ENCODE results near the gene SH3GL3.

Gene SH3GL3

DNA sequence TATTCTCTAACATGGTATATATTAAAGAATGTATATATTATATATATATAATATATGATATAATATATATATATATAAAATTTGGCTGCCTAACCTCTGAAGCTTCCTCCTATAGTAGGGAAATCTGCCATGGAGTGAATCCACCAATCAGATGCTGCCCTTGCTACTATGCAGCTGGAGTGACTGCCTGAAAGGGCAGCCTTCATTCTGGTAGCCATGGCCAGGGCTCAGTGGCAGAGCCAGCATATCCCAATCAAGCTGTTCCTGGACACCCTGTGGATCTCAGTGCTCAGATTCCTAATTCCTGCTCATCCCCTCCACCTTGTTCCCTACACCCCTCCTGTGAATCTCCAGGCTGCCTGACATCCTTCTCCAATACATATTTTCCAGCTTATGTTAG is 2.2 kb upstream of the SH3GL3 start:
- H3K36me3 Mint-ChIP-seq (ENCODE audit: low read depth) = no peaks in the 10 kb centered on the region
- no peak overlapping the region for H3K4me3 Mint-ChIP-seq
- no peak overlapping the region for H3K27ac Mint-ChIP-seq
- H3K9me3 Mint-ChIP-seq = no peaks in the 10 kb centered on the region
- H3K27me3 Mint-ChIP-seq = peaks cover 44% of the 10 kb centered on the region
- H3K4me1 Mint-ChIP-seq (ENCODE audit: low read depth) = peaks cover 12% of the 10 kb centered on the region

DNA sequence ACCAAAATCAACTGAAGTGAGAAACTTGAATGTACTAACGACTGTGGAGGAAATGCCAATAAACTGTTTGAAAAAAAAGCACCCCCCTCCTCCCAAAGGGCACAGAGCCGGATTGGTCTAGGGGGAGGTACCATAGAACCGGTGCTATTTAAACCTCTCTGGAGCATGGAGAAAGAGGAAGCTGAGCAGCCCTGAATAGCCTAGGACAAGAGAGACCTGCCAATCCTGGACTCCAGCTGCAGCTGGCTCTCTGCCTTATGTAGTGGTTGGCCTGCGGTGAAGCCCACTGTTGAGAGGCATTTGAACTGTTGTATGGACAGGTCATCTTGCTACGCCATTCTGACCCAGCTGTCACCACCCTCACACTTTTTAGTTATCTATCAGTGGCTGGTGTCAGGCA is 1.5 kb upstream of the SH3GL3 start:
- H3K4me1 Mint-ChIP-seq (ENCODE audit: low read depth) = peaks cover 12% of the 10 kb centered on the region
- no peaks in the 10 kb centered on the region for H3K9me3 Mint-ChIP-seq
- no peak overlapping the region for H3K27ac Mint-ChIP-seq
- no peaks in the 10 kb centered on the region for H3K36me3 Mint-ChIP-seq (ENCODE audit: low read depth)
- H3K4me3 Mint-ChIP-seq = no peak overlapping the region
- peaks cover 45% of the 10 kb centered on the region for H3K27me3 Mint-ChIP-seq

DNA sequence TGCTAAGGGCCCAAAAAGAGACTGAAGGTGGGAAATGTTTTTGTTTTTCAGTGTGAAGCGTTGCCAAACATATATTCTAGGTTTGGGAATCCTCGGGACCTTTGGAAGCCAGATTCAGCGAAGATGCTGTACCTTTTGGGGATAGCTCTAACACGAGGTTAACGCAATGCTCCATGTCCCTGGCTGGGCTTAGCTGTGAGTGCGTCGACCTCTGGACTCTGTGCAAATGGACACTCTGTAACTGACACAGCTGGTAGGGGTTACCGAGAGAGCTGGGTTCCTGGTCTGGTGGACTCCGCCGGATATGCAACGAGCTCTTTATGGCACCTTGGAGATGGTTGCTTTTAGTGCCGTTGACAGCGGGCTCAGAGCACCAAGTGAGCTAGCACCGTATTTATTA is 724 bp upstream of the SH3GL3 start:
- H3K27ac Mint-ChIP-seq = no peak overlapping the region
- no peaks in the 10 kb centered on the region for H3K36me3 Mint-ChIP-seq (ENCODE audit: low read depth)
- H3K27me3 Mint-ChIP-seq = peaks cover 45% of the 10 kb centered on the region
- H3K4me3 Mint-ChIP-seq = no peak overlapping the region
- no peaks in the 10 kb centered on the region for H3K9me3 Mint-ChIP-seq
- peaks cover 12% of the 10 kb centered on the region for H3K4me1 Mint-ChIP-seq (ENCODE audit: low read depth)

DNA sequence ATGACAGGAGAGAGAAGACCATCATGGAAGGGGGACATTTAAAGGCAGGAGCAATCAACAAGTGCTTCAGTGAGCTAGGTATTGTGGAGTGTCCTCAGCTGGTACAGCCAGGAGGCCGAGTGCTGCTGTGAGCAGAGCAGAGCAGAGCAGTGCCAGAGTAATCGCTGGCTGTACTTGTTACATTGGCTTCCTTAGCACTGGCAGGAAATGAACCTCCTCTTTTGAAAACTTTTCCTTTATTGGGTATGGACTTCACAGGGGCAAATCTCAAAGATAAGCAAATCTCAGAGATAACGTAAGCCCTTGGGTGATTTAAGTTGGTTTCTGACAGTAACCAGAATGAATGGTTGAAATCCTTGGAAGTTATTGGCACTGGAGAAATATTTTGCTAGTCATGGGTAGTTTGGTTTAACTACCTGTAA is 2.1 kb downstream of the SH3GL3 start:
- Mint-ChIP-seq H3K27me3 (peaks cover 45% of the 10 kb centered on the region), H3K36me3 (ENCODE audit: low read depth) (no peaks in the 10 kb centered on the region), H3K27ac (no peak overlapping the region), H3K4me1 (ENCODE audit: low read depth) (peaks cover 12% of the 10 kb centered on the region), H3K9me3 (no peaks in the 10 kb centered on the region), H3K4me3 (no peak overlapping the region)

DNA sequence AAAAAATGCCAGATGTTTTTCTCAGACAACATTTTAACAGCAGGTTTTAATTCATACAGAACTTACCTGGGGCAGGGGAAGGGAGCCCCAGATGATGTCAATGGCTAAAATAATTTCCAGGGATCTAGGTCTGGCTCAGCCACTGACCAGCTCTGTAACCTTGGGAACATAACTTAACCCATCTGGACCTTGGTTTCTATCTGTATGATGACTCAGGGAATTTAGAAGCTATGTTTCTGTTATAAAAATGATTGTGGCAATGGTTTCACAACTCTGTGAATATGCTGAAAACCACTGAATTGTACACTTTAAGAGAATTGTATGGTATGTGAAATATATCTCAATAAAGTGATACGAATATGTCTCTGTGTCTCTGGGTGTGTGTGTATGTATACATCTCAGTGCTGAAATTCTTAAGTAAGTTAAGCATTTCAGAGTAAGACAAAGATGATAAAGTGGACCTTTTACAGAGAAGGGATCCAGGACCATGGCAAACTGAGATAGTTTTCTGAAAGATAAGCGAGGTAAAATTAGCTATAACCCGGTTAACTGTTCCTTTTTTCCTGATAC is 2.9 kb downstream of the SH3GL3 start:
- Mint-ChIP-seq H3K9me3 (no peaks in the 10 kb centered on the region), H3K27me3 (peaks cover 45% of the 10 kb centered on the region), H3K4me3 (no peak overlapping the region), H3K4me1 (ENCODE audit: low read depth) (peaks cover 12% of the 10 kb centered on the region), H3K27ac (no peak overlapping the region), H3K36me3 (ENCODE audit: low read depth) (no peaks in the 10 kb centered on the region)

DNA sequence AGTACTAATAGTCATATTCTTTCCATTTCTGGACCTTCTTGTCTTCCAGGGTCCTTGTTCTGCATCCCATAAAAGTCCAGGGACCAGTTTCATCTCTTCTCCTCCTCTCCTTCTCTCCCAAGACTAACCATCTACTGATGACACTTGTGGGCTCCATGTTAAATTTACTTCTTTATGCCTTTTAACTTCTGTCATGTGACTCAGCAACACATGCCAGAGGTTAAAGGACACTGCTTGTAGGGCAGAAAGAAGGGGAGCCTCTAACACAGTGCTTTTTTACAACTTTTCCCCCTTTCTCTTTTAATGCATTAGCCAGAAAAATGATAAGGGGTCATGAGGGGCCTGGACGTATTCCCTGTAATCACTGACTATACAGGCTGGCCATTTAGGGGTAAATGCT is 10.0 kb downstream of the SH3GL3 start:
- Mint-ChIP-seq H3K4me3 (no peak overlapping the region), H3K4me1 (ENCODE audit: low read depth) (no peaks in the 10 kb centered on the region), H3K27ac (no peak overlapping the region), H3K9me3 (no peaks in the 10 kb centered on the region), H3K36me3 (ENCODE audit: low read depth) (no peaks in the 10 kb centered on the region), H3K27me3 (peaks cover 3% of the 10 kb centered on the region)

DNA sequence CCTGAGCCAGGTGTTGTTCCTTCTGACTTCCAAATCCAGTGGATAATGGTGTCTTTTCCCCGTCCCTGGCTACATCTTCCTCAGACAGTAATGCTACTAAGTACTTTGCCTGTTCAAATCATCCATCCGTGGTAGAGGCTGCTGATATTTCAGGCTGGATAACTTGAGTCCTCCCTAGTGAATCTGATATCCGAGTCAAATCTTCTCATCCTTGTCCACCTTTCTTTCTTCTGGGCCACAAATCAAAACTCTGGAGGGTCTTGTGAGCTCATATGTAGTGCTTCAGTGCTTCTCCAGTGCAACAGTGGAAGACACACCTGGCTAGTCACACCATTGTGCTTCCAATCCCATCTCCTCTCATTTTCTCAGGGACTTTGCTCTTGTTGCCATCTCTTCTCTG is 11.2 kb downstream of the SH3GL3 start:
- peaks cover 7% of the 10 kb centered on the region for H3K27me3 Mint-ChIP-seq
- no peaks in the 10 kb centered on the region for H3K4me1 Mint-ChIP-seq (ENCODE audit: low read depth)
- no peaks in the 10 kb centered on the region for H3K36me3 Mint-ChIP-seq (ENCODE audit: low read depth)
- no peaks in the 10 kb centered on the region for H3K9me3 Mint-ChIP-seq
- H3K4me3 Mint-ChIP-seq = no peak overlapping the region
- no peak overlapping the region for H3K27ac Mint-ChIP-seq

DNA sequence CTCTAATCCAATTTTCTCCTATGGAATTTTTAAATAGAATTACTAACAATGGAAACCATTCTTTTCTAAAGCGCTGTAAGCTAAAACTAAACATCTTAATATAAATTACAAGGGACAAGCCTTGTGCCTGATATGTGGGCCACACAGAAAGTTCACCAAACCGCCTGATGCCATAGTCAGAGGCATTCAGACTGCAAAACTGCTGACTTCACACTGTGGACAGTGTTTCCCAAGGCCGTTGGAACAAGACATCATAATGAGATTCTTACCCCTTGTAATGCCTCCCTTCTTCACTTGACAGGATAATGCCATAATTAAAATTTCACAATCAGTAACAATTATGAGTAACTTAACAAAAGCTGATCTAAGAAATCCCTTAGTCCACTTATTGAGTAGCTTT is 14.9 kb downstream of the SH3GL3 start:
- Mint-ChIP-seq H3K4me1 (ENCODE audit: low read depth) (no peaks in the 10 kb centered on the region), H3K4me3 (no peak overlapping the region), H3K27ac (no peak overlapping the region), H3K27me3 (peaks cover 12% of the 10 kb centered on the region), H3K9me3 (no peaks in the 10 kb centered on the region), H3K36me3 (ENCODE audit: low read depth) (no peaks in the 10 kb centered on the region)

DNA sequence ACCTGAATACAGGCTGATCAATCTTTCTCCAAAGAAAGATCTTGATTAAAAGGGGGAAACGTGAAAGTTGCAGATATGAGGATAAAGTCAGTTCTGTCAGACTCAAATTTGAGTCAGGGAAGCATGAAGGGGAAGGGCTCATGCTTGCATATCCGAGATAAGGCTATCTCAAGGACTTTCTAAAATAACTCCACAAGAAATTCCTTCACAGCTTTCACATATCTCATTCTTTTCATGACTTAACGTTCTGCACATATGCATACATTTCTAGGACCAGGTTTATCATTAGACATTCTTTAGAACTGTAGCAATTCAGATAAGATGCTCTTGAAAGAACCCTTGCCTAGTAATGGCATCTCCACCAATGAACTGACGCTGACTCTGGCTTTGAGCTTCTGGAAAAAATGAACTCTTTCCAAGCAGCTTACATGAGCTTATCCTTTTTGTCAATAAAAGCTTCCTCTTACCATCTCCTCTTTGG is 15.9 kb downstream of the SH3GL3 start:
- Mint-ChIP-seq H3K9me3 (no peaks in the 10 kb centered on the region), H3K4me1 (ENCODE audit: low read depth) (no peaks in the 10 kb centered on the region), H3K36me3 (ENCODE audit: low read depth) (no peaks in the 10 kb centered on the region), H3K27ac (no peak overlapping the region), H3K27me3 (peaks cover 15% of the 10 kb centered on the region), H3K4me3 (no peak overlapping the region)

DNA sequence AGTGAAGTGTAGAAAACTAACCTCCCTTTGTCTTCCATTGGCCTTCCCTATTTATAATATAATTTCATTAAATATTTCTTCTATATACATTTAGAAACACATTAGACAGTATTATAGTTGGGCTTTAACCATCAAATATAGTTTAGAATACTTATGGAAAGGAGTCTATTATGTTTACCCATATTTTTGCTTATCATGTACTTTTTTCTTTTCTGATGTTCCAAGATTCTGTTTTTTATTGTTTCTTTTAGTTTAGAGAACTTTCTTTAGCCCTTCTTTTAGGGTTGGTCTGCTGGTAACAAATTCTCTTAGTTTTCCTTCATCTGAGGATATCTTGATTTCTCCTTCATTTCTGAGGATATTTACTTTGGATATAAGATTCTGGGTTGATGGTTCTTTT is 23.7 kb downstream of the SH3GL3 start:
- H3K4me1 Mint-ChIP-seq (ENCODE audit: low read depth) = no peaks in the 10 kb centered on the region

DNA sequence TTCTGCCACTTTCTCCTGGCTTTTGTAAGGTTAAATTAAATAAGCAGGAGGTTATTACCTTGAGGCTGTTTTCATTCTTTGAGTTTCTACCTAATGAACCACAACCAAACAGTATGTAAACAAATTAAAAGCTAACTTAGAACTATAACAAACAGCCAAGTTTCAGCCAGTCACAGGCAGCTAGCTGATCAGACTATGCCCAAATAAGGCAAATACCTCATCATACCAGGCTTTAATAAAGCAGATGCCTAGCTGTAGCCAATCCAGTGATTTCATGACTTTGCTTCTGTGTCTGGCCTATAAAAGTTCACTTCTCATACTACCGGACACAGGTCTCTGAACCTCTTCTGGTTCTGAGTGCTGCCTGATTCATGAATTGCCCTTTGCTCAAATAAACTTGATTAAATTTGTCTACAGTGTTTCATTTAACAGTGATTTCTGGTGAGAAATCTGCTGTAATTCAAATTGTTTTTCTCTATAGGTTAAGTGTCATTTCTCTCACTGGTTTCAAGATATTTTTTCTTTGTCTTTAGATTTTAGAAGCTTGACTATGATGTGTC is 24.2 kb downstream of the SH3GL3 start:
- Mint-ChIP-seq H3K27ac (no peak overlapping the region), H3K4me3 (no peak overlapping the region), H3K9me3 (peaks cover 7% of the 10 kb centered on the region), H3K36me3 (ENCODE audit: low read depth) (no peaks in the 10 kb centered on the region), H3K27me3 (peaks cover 18% of the 10 kb centered on the region), H3K4me1 (ENCODE audit: low read depth) (no peaks in the 10 kb centered on the region)

More for the DNA sequence above, 23.7 kb downstream of the SH3GL3 start:
- Mint-ChIP-seq H3K4me3 (no peak overlapping the region), H3K27ac (no peak overlapping the region), H3K27me3 (peaks cover 18% of the 10 kb centered on the region), H3K9me3 (peaks cover 7% of the 10 kb centered on the region), H3K36me3 (ENCODE audit: low read depth) (no peaks in the 10 kb centered on the region)

DNA sequence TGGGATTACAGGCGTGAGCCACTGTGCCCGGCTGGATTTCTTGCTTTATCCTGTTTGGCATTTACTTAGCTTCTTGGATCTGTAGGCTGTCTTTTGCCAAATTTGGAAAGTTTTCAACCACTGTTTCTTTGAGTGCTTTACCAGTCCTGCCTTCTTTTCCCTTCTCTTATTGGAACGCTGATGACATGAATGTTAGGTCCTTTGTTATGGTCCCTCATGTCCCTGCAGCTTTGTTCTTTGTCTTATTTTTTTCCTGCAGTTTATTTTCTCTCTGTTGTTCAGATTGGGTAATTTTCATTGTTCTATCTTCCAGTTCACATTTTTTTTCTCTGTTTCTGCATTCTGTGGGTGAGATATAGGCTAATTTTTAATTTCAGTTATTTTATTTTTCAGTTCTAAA is 25.0 kb downstream of the SH3GL3 start:
- Mint-ChIP-seq H3K36me3 (ENCODE audit: low read depth) (no peaks in the 10 kb centered on the region), H3K9me3 (peaks cover 7% of the 10 kb centered on the region), H3K4me3 (no peak overlapping the region), H3K27ac (no peak overlapping the region), H3K4me1 (ENCODE audit: low read depth) (no peaks in the 10 kb centered on the region), H3K27me3 (peaks cover 17% of the 10 kb centered on the region)

DNA sequence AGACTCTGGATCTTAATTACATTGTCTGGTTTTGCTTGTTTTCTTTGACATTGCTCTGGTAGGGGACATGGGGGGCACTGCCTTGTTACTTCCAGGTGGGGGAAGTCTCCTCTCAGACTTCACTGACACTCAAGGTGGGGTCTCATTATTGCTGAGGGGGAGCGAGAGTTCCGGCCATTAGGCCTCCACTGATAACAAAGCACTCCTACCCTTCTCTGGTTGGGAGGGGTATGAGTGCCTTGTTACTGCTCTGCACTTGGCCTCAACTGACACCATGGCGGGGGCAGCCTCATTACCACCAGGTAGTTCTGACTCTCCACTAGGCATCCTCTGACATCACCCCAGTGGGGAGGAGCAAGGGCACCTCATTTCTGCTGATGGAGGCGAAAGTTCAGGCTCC is 25.7 kb downstream of the SH3GL3 start:
- peaks cover 15% of the 10 kb centered on the region for H3K27me3 Mint-ChIP-seq
- no peaks in the 10 kb centered on the region for H3K4me1 Mint-ChIP-seq (ENCODE audit: low read depth)
- no peak overlapping the region for H3K27ac Mint-ChIP-seq
- peaks cover 7% of the 10 kb centered on the region for H3K9me3 Mint-ChIP-seq
- H3K4me3 Mint-ChIP-seq = no peak overlapping the region
- no peaks in the 10 kb centered on the region for H3K36me3 Mint-ChIP-seq (ENCODE audit: low read depth)

DNA sequence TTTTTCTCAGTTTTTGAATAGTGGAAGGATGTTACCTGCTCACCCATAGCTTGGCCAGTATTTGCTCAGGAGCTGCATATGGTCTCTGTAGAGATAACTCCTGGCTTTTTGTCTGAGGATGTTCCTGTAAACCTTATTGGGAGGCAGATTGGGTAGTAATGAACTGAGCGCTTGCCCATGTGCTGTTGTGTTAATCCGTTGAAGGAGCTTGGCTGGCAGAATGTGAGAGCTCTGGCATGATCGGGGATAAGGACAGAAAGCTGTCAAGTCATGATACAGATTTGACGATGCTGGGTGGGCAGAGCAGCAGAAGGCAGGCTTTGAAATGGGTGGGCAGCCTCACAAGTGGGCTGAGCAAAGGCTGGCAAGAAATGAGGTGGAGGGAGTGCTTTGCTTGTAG is 27.4 kb downstream of the SH3GL3 start:
- no peaks in the 10 kb centered on the region for H3K36me3 Mint-ChIP-seq (ENCODE audit: low read depth)
- H3K9me3 Mint-ChIP-seq = peaks cover 4% of the 10 kb centered on the region
- H3K4me3 Mint-ChIP-seq = no peak overlapping the region
- H3K27ac Mint-ChIP-seq = no peak overlapping the region
- peaks cover 11% of the 10 kb centered on the region for H3K27me3 Mint-ChIP-seq
- no peaks in the 10 kb centered on the region for H3K4me1 Mint-ChIP-seq (ENCODE audit: low read depth)

DNA sequence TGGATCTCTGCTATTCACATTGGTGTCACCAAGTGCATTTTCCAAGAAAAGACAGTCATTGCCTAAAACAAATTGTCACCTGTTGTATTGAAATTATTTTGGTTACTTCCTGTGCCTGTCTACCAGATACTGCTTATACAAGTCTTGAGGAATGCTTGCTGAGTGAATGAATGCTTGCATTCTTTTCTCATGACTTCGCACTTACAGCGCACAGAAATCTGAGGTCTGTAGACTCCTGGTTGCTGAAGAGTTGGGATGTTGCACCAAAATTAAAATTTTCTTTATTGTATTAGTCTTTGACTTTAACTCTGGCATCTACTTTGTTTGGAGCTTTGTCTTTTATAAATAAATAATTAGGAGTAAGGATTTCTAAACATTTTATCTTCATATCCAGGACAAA is 28.4 kb downstream of the SH3GL3 start:
- H3K4me3 Mint-ChIP-seq = no peak overlapping the region
- H3K36me3 Mint-ChIP-seq (ENCODE audit: low read depth) = no peaks in the 10 kb centered on the region
- H3K27ac Mint-ChIP-seq = no peak overlapping the region
- peaks cover 4% of the 10 kb centered on the region for H3K9me3 Mint-ChIP-seq
- H3K4me1 Mint-ChIP-seq (ENCODE audit: low read depth) = no peaks in the 10 kb centered on the region
- peaks cover 11% of the 10 kb centered on the region for H3K27me3 Mint-ChIP-seq

DNA sequence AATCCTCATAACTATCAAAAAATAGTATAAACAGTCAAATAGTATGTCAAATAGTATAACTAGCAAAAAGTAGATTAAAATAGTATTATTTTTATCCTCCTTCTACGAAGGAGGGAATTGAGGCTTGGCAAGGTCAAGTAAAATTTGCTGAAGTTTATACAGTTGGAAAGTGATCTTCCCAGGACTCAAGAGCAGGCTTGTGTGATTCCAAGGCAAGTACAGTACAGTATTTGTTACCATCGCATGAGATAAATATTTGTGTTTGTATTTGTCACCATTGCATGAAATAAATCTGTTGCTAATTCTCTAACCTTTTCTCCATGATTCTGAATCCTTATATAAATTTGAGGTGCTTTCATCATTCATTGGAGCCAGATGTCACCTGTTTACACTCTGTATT is 28.9 kb downstream of the SH3GL3 start:
- Mint-ChIP-seq H3K4me3 (no peak overlapping the region), H3K36me3 (ENCODE audit: low read depth) (no peaks in the 10 kb centered on the region), H3K27me3 (peaks cover 11% of the 10 kb centered on the region), H3K9me3 (peaks cover 4% of the 10 kb centered on the region), H3K4me1 (ENCODE audit: low read depth) (no peaks in the 10 kb centered on the region), H3K27ac (no peak overlapping the region)
